Lower leg skin (tissue), 3 donors: Measurements from ENCODE around the gene GRB7.

Experiments used
- POLR2A ChIP-seq, 2 donors: fragments of 450-650 bp; IDR thresholded peaks; one replicate each; pipeline ENCODE4 v1.6.1; 2016 to 2017; ENCODE audit warnings: antibody characterized with exemption in 2 of 2, mild to moderate bottlenecking in 1 of 2, moderate library complexity in 1 of 2
- TF ChIP-seq, protein P1 (sequence below), 3 donors: fragments of 450-650 bp; IDR thresholded peaks; one replicate each; pipeline ENCODE4 v1.5.1; 2016; ENCODE audit warnings: antibody characterized with exemption in 3 of 3, mild to moderate bottlenecking in 3 of 3, moderate library complexity in 2 of 3

DNA sequence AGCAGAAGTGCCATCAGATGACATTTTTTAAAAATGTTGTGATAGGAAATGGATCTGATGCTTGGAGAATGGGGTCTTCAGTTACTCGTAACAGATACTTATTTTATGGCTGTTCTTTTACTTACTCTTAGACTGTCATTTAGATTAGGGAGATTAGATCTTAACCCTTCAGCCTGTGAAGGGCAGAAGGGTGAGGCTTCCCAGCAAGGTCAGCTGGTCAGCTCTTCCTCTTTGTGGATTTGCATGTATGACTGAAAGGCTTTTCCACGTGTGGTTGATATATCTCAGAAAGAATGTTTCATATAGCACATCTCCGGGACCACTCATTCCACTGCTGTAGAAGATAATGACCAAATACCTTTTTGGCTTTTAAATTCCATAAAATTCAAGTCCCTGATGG lies 27.4 kb downstream of the GRB7 start:
- TF ChIP-seq, protein P1, sequence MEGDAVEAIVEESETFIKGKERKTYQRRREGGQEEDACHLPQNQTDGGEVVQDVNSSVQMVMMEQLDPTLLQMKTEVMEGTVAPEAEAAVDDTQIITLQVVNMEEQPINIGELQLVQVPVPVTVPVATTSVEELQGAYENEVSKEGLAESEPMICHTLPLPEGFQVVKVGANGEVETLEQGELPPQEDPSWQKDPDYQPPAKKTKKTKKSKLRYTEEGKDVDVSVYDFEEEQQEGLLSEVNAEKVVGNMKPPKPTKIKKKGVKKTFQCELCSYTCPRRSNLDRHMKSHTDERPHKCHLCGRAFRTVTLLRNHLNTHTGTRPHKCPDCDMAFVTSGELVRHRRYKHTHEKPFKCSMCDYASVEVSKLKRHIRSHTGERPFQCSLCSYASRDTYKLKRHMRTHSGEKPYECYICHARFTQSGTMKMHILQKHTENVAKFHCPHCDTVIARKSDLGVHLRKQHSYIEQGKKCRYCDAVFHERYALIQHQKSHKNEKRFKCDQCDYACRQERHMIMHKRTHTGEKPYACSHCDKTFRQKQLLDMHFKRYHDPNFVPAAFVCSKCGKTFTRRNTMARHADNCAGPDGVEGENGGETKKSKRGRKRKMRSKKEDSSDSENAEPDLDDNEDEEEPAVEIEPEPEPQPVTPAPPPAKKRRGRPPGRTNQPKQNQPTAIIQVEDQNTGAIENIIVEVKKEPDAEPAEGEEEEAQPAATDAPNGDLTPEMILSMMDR (IDR thresholded peaks at IDR 0.05), result no peak
- TF ChIP-seq POLR2A (IDR thresholded peaks at IDR 0.05), result no peak
